Activated CD4-positive, CD25-positive, alpha-beta regulatory T cell treated with anti-CD3 and anti-CD28 coated beads, Interleukin-2, amount 50 U/mL, for 16 hours (primary cell): ENCODE measurements around the gene IL1R2.

ENCODE experiments used
- DNase-seq: peaks from one replicate; pipeline ENCODE4 v3.0.0-alpha.2; 2020; ENCODE audit warnings: low read depth, low spot score

IL1R2 gene

DNA sequence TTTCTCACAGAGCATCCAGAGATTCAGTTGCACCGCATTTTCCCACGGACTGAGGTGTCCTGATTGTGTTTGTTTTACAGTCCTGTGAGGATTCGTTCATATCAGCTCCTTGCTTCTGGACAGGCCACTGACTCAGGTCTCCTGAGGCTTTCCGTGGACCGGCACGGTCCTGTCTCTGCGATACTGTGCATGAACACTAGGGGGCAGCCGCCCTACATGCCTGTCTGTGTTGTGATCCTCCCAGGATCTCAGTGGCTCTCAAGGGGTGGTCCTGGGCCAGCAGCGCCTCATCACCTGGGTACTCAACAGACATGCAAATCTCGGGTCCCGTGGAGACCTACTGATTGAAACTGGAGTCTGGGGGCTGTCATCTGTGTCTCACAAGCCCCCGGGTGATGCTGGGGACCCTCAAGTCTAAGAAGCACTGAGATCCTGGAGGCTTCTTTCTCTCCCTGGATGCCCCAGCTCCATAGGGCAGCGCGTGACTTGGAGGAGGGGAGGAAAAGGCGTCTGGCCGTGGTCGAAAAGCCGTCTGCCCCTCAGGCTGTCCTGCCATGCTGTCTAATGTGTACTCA lies 28.9 kb downstream of the IL1R2 start:
- DNase-seq, result peak; percentile 70

DNA sequence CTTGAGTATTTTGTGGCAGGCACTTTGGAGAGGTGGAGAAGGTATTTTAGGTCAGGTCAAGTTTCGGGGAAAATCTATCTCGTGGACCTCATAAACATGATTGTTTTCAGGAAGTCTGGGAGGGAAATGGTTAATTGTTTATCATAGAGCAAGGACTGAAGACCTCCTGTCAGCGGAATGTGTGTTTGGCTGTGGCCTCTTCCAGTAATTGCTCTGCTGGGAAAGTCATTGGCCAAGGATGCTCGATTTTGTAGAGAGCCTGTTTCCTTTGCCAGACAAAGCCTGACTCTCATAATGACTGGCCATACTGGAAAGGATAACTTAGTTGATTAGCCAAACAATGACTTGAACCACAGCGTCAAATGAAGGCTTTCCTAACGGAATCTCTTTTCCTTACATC lies 30.0 kb downstream of the IL1R2 start:
- DNase-seq, result no peak

DNA sequence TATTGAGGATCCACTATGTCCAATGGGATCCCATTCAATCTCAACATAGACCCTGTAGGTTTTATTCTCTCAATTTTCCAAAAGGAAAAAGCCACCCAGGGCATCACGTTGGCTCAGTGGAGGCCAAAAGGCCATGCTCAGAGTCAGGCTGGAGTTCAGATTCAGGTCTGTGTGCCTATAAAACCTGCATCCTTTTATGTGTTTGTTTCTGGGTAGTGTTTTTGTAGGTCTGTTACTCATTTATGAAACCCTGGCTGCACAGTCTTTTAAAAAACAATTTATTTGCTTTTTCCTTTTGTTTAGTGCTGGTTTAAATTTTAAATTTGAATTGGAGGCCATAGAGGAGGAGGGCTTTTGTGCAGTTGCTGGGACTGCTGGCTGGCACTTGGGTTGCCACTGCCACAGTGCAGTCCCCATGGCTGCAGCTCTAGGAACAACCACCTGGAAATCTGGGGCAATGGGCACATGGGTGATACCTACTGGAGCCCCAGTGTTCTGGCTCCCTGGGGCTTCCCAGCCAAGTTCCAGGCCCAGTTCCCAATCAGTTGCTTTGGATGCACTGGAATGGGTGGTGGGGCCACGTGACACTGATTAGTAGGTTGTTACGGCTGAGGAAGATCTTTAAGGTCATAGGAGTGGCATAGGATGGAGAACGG lies 31.3 kb downstream of the IL1R2 start:
- no peak for DNase-seq

DNA sequence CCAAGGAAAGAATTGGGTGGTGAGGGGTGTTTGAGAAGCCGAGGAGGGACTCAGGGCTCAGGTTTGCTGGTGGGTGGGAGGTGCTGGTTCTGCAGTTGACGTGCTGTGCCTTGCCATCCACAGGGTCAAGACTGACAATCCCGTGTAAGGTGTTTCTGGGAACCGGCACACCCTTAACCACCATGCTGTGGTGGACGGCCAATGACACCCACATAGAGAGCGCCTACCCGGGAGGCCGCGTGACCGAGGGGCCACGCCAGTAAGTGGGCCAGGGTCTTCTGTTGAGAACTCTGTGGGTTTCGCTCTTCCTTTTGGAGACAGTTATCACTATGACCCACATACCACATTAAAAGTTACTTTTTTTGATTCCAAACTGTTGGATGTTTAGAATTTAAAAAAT lies 32.6 kb downstream of the IL1R2 start:
- no peak for DNase-seq

DNA sequence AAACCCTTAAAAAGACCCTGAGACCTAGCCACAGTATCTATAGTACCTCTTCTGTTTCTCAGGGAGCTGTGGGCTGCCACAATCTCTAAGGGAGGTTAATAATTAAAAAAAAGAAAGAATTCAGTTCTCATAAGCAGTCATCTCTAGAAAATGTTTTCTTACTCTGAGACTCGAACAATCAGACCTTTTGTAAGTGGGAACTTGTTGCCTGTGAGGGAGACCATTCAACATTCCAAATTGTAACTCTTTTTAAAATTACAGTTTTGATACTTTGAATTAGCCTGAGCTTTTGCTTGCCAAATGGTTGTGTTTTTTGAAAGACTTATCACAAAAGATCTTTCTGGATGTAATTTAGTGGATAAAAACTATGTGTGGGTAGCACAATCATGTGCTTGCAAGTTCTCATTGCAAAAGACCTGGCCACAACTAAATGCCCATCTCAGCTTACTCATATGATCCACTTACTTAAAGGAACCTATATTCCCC lies 33.3 kb downstream of the IL1R2 start:
- DNase-seq, result no peak

DNA sequence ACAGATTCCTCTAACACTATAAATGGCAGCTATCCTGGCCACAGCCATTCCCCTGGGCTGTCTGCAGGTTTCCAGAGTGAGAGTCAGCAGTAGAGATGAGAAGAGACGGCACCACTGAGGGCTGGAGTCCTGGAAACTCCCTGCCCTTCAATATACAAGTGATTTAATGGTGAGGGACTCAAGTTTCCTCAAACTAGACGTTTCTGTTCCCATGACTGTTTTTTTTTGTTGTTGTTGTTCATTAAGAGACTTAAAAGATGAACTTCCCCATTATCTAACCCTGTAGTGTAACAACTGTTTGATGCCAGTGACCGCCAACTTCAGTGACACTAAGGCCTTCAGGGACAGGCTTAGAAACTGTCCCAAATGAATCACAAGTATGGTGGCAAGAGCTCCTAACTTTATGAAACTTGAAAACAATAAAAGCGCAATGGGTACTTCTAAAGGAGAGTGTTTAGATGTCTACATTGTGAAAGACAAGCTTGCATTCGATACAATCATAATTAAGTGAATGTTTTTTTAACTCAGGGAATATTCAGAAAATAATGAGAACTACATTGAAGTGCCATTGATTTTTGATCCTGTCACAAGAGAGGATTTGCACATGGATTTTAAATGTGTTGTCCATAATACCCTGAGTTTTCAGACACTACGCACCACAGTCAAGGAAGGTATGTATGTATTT lies 34.0 kb downstream of the IL1R2 start:
- no peak for DNase-seq

DNA sequence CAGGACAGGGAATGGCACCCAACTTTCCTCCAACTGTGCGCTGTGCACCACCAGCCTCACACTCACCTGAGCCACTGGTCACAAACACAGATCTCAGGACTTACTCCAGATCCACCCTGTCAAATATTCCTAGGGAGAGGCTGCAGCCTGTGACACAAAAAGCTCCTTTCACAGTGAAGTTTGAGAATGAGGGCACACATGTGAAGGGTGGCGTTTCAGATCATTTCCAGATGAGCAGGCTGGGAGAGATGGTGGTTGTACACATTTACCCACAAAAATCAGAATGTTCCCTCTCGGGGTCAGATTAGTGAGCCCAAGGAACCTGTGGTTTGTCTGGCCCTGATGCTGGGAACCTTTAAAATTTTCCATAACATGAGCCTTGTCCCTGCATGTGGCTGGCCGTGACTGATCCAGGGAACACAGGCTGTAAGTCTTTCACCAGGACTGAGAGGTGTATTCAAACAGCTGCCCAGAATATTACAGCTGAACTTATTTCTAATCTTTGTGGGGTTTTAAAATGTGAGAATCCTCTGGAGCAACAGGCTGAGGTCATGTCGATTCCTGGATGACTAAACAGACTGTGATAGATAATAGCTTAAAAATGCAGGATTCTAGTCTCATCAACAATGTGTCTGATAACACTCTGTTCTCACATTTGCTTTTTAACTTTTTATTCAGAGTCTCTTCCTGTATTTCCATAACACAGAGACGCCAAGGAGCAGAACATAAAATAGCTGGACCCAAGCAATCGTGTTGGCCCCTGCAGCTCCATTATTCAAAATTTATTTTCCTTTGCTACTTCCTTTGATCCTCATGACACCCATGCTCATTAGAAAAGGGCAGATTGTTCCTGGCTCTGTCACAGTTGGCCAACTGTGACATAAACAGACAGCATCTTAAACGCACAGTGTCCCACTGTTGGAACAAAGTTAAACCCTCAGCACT lies 35.5 kb downstream of the IL1R2 start:
- no peak for DNase-seq

DNA sequence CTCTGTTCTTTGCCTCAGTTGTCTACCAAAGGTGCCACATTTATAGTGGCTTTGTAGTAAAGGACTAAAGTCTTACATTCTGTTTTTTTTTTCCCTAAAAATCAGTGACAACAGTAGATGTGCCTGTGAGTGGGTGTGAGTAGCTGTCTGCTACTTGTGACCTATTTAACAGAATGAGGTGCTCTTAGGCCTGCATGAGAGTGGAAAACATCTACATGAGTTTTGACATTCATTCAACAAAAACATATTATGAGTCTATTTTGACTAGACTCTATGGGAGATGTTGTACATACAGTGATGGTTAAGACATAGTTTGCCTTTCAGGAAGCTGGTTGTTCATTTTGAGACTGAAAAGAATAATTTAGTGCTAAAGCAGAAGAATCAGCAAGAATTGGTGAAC lies 36.7 kb downstream of the IL1R2 start:
- no peak for DNase-seq

DNA sequence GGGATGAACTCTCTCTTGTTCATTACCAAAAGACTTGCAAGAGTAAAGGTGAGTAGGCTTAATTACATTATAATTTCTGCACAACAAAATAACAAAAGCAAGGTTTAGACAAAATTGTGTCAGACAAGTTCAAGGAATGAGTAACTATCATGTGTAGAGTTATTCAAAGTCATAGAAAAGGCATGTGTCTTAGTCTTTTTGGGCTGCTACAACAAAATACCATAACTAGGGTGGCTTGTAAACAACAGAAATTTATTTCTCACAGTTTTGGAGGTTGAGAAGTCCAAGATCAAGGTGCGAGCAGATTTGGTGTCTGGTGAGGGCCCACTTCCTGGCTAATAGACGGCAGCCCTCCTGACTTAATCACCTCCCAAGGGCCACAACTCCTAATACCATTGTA lies 37.6 kb downstream of the IL1R2 start:
- no peak for DNase-seq

DNA sequence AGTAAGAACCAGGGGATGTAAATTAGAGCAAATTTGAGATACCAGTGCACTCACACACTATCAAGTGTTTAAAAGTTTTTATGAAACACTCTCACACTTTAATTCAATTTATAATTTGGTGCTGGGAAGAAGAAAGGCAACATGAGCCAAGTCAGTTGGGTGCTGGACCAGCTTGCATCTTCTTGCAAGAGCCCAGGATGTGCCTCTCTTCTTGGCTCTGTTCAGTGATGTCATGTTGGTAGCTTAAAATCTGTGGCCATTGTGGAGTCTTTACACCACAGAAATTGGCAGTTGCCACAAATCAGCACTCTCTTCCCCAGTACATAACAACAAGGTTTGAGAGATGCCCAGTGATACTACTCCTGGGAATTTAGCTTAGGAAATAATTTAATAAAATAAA lies 38.2 kb downstream of the IL1R2 start:
- no peak for DNase-seq

DNA sequence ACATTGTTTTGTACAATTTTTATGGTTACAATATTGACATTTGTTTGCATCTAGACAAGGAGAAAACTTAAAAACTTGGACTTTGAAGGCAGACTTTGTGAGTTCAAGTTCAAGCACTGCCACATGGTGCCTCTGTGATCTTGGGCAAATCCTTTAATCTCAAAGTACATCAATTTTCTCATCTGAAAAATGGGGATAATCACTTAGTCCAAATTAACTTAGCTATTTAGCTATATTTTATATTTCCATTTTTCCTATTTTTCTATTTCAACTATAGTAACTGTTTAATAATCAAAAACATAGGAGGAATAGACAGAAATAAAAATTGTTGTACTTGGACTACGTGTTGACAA lies 38.7 kb downstream of the IL1R2 start:
- DNase-seq, result no peak

DNA sequence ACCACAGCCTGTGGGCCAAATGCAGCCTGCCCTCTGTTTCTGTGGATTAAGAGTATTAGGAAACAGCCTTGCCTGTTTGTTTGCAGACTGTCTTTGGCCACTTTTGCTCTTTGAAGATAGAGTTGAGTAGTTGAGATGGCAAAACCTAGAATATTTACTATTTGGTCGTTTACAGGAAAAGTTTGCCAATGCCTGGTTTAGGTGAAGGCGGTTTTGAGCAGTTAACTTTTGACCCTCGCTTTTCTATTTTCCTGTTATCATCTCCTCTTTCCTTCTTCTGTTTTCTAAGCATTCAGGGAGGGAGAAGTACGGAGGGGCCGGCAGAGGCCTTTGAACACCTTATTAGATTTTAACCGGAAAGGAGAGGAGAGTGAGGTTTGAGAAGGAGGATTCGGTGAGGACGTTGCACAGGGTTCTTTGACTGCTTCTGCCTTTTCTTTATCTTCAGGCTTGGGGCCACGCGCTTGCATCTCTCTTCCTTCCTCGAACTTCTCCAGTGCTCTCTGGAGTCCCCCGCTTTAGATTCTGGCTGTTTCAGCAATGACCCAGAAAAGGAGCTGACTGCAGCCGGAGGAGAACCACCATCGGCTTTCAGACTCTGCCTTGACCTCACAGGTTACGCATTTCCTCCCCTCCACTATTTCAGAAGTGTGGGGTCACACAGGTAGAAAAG lies 39.2 kb downstream of the IL1R2 start:
- DNase-seq, result no peak

DNA sequence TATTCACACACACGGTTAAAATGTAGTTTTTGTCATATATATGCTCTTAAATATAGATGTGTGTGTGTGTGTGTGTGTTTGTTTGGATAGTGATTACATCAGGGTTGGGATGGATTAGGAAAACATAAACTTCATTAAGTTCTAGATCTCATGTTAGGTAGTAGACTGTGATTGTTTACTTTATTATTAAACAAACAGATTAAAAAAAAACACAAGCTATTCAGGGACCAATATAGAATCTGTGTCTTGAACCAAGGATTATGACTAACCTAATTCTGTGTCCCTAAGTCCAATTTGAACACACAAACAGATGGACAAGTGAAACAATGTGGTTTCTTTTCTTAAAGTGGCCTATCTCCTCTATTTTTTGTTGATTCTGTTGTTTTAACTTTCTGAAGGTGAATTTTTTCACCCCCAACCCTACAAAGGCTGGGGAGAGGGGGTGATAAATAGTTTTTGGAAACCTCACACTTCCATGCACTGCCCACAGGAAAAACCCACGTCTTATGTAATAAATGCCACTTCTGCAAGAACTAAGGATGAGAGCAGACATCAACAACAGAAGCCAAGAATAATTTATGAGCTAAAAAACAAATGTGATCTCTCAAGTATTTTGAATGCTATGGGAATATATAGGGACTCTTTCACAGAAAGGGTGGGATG lies 40.7 kb downstream of the IL1R2 start:
- no peak for DNase-seq

DNA sequence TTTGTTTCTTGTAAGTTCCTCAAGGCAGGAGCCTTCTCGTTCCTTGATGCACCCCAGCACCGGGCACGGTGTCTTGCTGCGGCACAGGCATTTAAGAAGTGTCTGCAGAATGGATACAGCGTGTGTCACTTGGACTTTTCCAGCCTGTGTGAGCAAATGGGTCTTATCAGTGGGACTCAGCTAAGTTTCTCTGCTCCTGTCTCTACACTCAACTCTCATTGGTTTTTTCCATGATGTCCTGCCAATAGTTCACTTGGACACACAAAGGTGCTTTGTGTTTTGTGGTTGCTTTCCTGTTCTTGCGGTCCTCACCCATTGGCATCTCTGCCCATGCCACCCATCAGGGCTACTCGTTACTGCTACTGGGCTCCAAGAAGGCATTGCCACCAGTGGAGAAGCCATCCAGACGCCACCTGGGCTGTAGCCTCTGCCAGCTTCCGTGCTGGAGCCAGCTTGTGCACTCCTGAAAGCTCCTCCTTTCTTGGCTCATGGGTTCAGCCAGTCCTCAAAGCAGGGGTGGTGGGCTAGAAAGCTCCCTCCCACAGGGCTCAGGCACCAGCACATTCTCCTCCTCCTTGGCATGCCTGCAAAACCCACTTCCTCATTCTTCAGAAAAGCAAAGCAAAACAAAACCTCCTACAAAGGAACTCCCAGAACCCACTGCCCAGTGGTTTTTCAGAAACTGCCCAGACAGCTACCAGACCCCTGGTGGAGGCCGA lies 41.4 kb downstream of the IL1R2 start:
- no peak for DNase-seq

DNA sequence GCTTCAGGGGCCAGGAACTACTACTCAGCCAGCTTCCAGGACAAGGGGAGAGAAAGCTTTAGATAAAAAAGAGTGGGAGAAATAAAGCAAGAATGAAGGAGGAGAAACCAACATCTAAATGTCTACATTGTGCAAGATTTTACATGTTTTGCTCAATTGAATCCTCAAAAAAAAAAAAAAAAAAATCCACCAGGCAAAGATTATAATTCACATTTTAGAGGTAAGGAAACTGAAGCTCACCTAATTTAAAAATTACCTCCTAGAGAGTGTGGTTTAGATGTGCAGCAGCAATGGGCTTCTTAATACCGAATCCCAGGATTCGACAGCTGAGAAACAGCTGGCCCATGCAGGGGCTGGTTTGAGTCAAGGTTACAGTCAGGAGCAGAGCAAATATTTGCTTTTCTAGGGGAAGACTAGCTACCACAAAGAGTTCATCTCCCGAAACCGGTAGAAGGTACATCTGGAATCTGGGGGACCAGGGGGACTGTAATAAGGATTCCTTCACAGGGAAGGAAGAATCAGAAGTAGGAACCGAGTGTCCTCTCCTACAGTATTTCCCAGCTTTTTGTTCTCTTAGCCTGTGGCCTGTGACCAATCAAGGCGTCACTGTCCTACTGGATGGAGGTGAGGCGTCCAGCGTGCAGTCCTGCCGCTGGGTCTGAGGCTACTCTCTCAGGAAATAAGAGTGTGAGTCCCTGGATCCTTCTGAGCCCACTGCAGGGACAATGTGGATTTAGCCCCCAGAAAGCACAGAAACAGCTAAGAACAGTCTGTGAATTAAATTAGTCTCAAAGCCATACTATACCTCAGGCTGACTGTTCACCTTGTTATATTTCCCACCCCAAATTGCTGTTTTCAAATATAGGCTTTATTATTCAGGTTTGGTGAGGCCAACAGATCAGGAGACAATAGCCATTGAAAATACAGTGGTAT lies 42.3 kb downstream of the IL1R2 start:
- DNase-seq, result no peak

DNA sequence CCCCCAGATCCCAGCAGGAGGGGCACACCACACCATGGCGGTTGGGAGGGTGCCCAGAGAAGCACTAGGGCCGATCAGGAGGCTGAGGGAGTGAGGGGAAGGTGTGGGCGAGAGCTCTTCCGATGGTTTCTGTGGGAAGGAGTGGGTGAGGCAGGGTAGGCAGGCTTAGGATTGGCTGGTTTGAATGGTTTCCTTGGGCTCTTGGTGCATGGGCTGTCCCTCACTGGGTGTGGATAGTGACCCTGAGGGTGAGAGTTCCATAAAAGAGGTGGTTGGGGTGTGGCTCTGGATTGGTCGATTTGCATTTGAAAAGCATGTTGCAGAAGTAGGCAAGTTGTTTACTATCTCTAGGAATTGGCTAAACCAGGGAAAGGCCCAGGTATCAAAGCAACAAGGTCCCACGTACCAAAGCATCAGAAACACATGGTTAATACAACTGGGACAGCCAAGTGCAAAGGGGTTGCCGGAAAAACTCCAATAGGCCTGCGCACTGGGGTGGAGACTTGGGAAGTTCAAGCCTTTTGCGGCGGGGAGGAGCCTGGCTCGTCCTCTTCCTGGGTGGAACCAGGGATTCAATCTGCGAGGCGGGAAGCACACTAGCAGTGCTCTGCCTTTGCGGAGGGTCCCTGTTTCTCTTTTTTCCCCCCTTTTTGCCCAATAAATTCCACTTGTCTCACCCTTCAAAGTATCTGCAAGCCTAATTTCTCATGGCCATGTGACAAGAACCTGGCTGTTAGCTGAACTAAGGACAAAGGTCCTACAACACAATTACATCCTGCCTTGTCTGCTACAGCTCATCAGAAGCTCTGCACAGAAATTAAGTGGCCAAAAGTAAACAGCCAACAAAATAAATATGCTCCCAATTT lies 43.2 kb downstream of the IL1R2 start:
- no peak for DNase-seq

DNA sequence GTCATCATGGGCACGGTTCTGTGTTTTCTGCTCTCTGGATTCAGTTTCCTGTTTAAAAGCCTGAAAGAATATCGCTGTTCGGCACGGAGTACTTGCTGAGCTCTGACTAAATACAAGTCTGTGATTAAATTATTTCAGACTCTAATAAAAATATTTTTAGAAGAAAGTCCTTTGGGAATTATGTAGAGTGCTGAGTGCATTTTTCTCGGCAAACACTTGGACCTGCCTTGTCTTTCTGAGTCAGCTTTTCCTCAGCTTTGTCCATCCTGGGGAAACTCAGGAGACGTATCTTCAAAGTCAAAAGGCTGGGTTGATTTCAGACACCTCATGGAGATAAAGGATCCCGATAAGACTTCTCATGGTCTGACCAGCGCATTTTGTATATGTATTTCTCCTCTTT lies 45.9 kb downstream of the IL1R2 start:
- no peak for DNase-seq

DNA sequence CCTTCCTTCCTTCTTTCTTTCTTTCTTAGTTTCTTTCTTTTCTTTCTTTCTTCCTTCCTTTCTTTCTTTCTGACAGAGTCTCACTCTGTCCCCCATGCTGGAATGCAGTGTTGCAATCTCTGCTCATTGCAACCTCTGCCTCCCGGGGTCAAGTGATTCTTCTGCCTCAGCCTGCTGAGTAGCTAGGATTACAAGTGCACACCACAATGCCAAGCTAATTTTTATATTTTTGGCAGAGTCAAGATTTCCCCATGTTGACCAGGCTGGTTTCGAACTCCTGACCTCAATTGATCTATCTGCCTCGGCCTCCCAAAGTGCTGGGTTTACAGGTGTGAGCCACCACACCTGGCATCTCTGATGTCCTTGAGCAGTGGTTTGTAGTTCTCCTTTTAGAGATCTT lies 48.5 kb downstream of the IL1R2 start:
- DNase-seq, result no peak
